Osteoblast (primary cell): ENCODE measurements around the gene CCSAP. TPM values are rescaled to one million over a fixed set of nuclear protein-coding genes. Genes with fewer than 3 reads are reported as not detected.

Experiments used
- DNase-seq: peaks from one replicate; pipeline ENCODE4 v3.0.0; 2011; ENCODE audit warnings: low spot score, mixed read lengths; ENCODE audit not compliant: insufficient read length; ENCODE audit errors: missing footprints
- H2AFZ ChIP-seq: 2 replicates; pipeline ENCODE4 v1.6.0; 2011; ENCODE audit warnings: mild to moderate bottlenecking, low read length
- H3K27ac ChIP-seq: 2 replicates; pipeline ENCODE4 v1.5.1; 2011; ENCODE audit warnings: mild to moderate bottlenecking, low read depth, low read length, moderate library complexity
- H3K27me3 ChIP-seq: 2 replicates; pipeline ENCODE4 v1.6.0; 2012; ENCODE audit warnings: mild to moderate bottlenecking, control low read depth, inconsistent platforms, low read length, moderate library complexity; ENCODE audit not compliant: insufficient read depth
- H3K36me3 ChIP-seq: 2 replicates; pipeline ENCODE4 v1.5.1; 2011; ENCODE audit warnings: mild to moderate bottlenecking, low read length, control low read depth, moderate library complexity; ENCODE audit not compliant: insufficient read depth
- H3K4me1 ChIP-seq: 2 replicates; pipeline ENCODE4 v1.5.1; 2011; ENCODE audit warnings: mild to moderate bottlenecking, low read length, control low read depth, moderate library complexity; ENCODE audit not compliant: insufficient read depth
- H3K4me2 ChIP-seq: 2 replicates; pipeline ENCODE4 v1.6.0; 2011; ENCODE audit warnings: mild to moderate bottlenecking, low read length; ENCODE audit not compliant: insufficient read depth
- H3K4me3 ChIP-seq: fragments of 200-600 bp; sonication (generic); 3 replicates; pipeline ENCODE4 v1.5.1; 2012; ENCODE audit warnings: mild to moderate bottlenecking, low read length, inconsistent platforms; ENCODE audit not compliant: insufficient read depth
- H3K79me2 ChIP-seq: 2 replicates; pipeline ENCODE4 v1.6.0; 2012; ENCODE audit warnings: mild to moderate bottlenecking, low read length, control low read depth, inconsistent platforms; ENCODE audit not compliant: insufficient read depth
- H3K9me3 ChIP-seq: 2 replicates; pipeline ENCODE4 v1.5.1; 2011; ENCODE audit warnings: low read depth, low read length, control low read depth
- H4K20me1 ChIP-seq: 2 replicates; pipeline ENCODE4 v1.6.0; 2012; ENCODE audit warnings: mild to moderate bottlenecking, low read length, control low read depth; ENCODE audit not compliant: insufficient read depth
- CTCF ChIP-seq: IDR thresholded peaks from 2 replicates; pipeline ENCODE4 v1.5.1; 2011; ENCODE audit warnings: mild to moderate bottlenecking, low read depth, low read length, moderate library complexity; ENCODE audit errors: extremely low read depth
- total RNA-seq: library from RNA; depleted of rRNA; stranded (reverse); fragments of >200 nt; gene quantifications from 2 replicates; pipeline ENCODE4 v1.2.3, GENCODE V29; 2012

CCSAP gene
- total RNA-seq, 1 donor = 9.4 TPM

GRCh38 chr1:229385853-229386456 lies 43.1 kb upstream of the CCSAP start:
- Histone ChIP-seq H3K9me3 (no peaks in the 10 kb centered on the region), H3K79me2 (no peaks in the 10 kb centered on the region), H3K4me2 (no peak overlapping the region), H3K36me3 (no peaks in the 10 kb centered on the region), H3K4me3 (no peak overlapping the region), H3K27ac (no peak overlapping the region), H3K27me3 (no peaks in the 10 kb centered on the region), H3K4me1 (peaks cover 9% of the 10 kb centered on the region), H2AFZ (peak overlapping the region; percentile 59), H4K20me1 (no peaks in the 10 kb centered on the region)
- no peak for TF ChIP-seq CTCF
- DNase-seq = peak; percentile 64

- Histone ChIP-seq H3K4me3 (no peak overlapping the region), H3K79me2 (no peaks in the 10 kb centered on the region), H3K4me2 (no peak overlapping the region), H3K27me3 (no peaks in the 10 kb centered on the region), H4K20me1 (no peaks in the 10 kb centered on the region), H3K27ac (no peak overlapping the region), H3K9me3 (no peaks in the 10 kb centered on the region), H3K36me3 (no peaks in the 10 kb centered on the region), H2AFZ (no peak overlapping the region), H3K4me1 (peaks cover 9% of the 10 kb centered on the region)
- no peak for DNase-seq
- no peak for TF ChIP-seq CTCF
Observed at GRCh38 chr1:229384822-229385221, 42.0 kb upstream of the CCSAP start.

GRCh38 chr1:229383961-229384360 lies 41.1 kb upstream of the CCSAP start:
- peak; percentile 68 for DNase-seq
- H3K4me1 ChIP-seq = peaks cover 4% of the 10 kb centered on the region

GRCh38 chr1:229383188-229383587 lies 40.3 kb upstream of the CCSAP start:
- H3K27me3 ChIP-seq = no peaks in the 10 kb centered on the region
- H3K4me3 ChIP-seq = no peak overlapping the region
- H3K27ac ChIP-seq = no peak overlapping the region
- no peaks in the 10 kb centered on the region for H3K36me3 ChIP-seq
- no peak overlapping the region for H3K4me2 ChIP-seq
- TF ChIP-seq CTCF = no peak
- H4K20me1 ChIP-seq = no peaks in the 10 kb centered on the region
- H3K4me1 ChIP-seq = no peaks in the 10 kb centered on the region
- H3K9me3 ChIP-seq = no peaks in the 10 kb centered on the region
- no peak for DNase-seq
- H2AFZ ChIP-seq = no peak overlapping the region
- no peaks in the 10 kb centered on the region for H3K79me2 ChIP-seq

More at GRCh38 chr1:229383961-229384360, 41.1 kb upstream of the CCSAP start:
- Histone ChIP-seq H3K4me3 (no peak overlapping the region), H3K4me2 (no peak overlapping the region), H3K36me3 (no peaks in the 10 kb centered on the region), H3K9me3 (no peaks in the 10 kb centered on the region), H2AFZ (no peak overlapping the region), H3K27ac (no peak overlapping the region), H3K79me2 (no peaks in the 10 kb centered on the region), H3K27me3 (no peaks in the 10 kb centered on the region), H4K20me1 (no peaks in the 10 kb centered on the region)
- TF ChIP-seq CTCF = no peak
